ENCODE data around the gene LCMT2.

DNA sequence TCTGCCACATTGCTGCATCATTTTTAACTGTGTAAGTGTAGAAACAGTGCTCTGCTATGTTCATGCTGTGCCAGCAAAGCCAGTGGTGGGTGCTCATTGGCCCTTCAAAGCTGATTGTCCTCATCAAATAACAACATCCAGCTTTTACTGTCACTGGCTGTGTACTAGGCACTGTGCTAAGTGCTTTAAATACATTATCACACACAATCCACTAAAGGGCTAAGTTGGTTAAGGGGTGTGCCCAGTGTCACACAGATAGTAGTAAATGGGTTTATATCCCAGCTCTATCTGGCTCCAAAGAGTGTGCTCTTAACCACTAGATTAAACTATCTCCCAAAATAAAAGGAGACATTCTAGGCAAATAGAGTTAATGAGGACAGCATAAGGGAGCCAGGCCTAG is 48.2 kb upstream of the LCMT2 start:
- TF ChIP-seq, protein P1, sequence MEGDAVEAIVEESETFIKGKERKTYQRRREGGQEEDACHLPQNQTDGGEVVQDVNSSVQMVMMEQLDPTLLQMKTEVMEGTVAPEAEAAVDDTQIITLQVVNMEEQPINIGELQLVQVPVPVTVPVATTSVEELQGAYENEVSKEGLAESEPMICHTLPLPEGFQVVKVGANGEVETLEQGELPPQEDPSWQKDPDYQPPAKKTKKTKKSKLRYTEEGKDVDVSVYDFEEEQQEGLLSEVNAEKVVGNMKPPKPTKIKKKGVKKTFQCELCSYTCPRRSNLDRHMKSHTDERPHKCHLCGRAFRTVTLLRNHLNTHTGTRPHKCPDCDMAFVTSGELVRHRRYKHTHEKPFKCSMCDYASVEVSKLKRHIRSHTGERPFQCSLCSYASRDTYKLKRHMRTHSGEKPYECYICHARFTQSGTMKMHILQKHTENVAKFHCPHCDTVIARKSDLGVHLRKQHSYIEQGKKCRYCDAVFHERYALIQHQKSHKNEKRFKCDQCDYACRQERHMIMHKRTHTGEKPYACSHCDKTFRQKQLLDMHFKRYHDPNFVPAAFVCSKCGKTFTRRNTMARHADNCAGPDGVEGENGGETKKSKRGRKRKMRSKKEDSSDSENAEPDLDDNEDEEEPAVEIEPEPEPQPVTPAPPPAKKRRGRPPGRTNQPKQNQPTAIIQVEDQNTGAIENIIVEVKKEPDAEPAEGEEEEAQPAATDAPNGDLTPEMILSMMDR (IDR thresholded peaks at IDR 0.05): no peak
- TF ChIP-seq POLR2A (IDR thresholded peaks at IDR 0.05): no peak
- no peak for TF ChIP-seq POLR2AphosphoS5 (IDR thresholded peaks at IDR 0.05)
